Adrenal gland (tissue), 12 donors: ENCODE measurements around the gene PIP4K2B. TPM values are rescaled to one million over a fixed set of nuclear protein-coding genes. Genes with fewer than 3 reads are reported as not detected.
A peak's percentile ranks its signal among the peaks of the same experiment; 100 is the strongest.
"Not testable (repeated sequence)": the region's sequence is repeated elsewhere in the genome, so short reads cannot be mapped to it uniquely, and the experiment has no call there.

Experiments
- DNase-seq, 7 donors: peaks; one replicate each; pipeline ENCODE4 v3.0.0-alpha.2; 2019 to 2020
- H3K27ac ChIP-seq, 5 donors: fragments of 200-600 bp; sonication (generic) in 4 of 5; 1 replicate in 3 of 5; 2 replicates in 2 of 5; pipeline versions ENCODE4 v1.5.1 to v1.8.0; 2016 to 2020; ENCODE audit warnings: mild to moderate bottlenecking in 1 of 5
- H3K27me3 ChIP-seq: fragments of 200-600 bp; 2 replicates; pipeline ENCODE4 v1.8.0; 2021
- H3K36me3 ChIP-seq, 2 donors: fragments of 200-600 bp; replicated peaks in 1 of 2; 1 replicate in 1 of 2; 2 replicates in 1 of 2; pipeline versions ENCODE4 v1.5.1 to v1.8.0; 2018 to 2022
- H3K4me1 ChIP-seq, 2 donors: fragments of 200-600 bp; replicated peaks in 1 of 2; 1 replicate in 1 of 2; 2 replicates in 1 of 2; pipeline versions ENCODE4 v1.5.1 to v1.8.0; 2018 to 2021
- H3K4me3 ChIP-seq, 4 donors: fragments of 200-600 bp; sonication (generic) in 3 of 4; one replicate each; pipeline ENCODE4 v1.5.1; 2016 to 2018
- H3K9me3 ChIP-seq, 3 donors: fragments of 200-600 bp; sonication (generic) in 1 of 3; replicated peaks in 1 of 3; 1 replicate in 2 of 3; 2 replicates in 1 of 3; pipeline versions ENCODE4 v1.5.1 to v1.8.0; 2016 to 2021
- CTCF ChIP-seq, 6 experiments: fragments of 450-650 bp in 4 of 6; fragments of 200-600 bp in 2 of 6; sonication (generic) in 1 of 6; IDR thresholded peaks; 1 replicate in 5 of 6; 2 replicates in 1 of 6; pipeline versions ENCODE4 v1.5.1 to v1.8.0; 2016 to 2021; ENCODE audit warnings: antibody characterized with exemption in 6 of 6, mild to moderate bottlenecking in 2 of 6, moderate library complexity in 1 of 6
- POLR2A ChIP-seq, 2 donors: fragments of 450-650 bp; IDR thresholded peaks; one replicate each; pipeline ENCODE4 v1.6.1; 2017; ENCODE audit warnings: antibody characterized with exemption in 2 of 2, mild to moderate bottlenecking in 2 of 2, moderate library complexity in 1 of 2
- WGBS, 4 donors: extraction: QIAGEN DNeasy Blood & Tissue Kit in 2 of 4; methylation state at CpG; one replicate each; pipeline versions ENCODE4 v1.1.5 to v1.1.7; 2013 to 2017; 5-methylcytosine and 5-hydroxymethylcytosine counted together
- intact Hi-C, 2 donors: fragments of 100-400 bp; cut with DNase I; formaldehyde crosslinking; loops; one replicate each; pipeline versions ENCODE4 v1.14.1 to v1.15.0; 2022 to 2023
- polyA plus RNA-seq, 3 donors: library from polyadenylated mRNA; stranded (reverse); fragments of 200-250 nt in 2 of 3; fragments of 350-450 nt in 1 of 3; fragmentation: Illumina TruSeq in 1 of 3; extraction: RNeasy Lipid Tissue Mini Kit (QIAGEN cat#74804) in 1 of 3; gene quantifications; one replicate each; pipeline ENCODE4 v1.2.3, GENCODE V29; 2013 to 2014
- total RNA-seq, 9 donors: library from RNA; depleted of rRNA in 4 of 9; stranded (reverse); fragments of >200 nt in 4 of 9; fragments of 120-200 nt in 1 of 9; fragmentation: NEBNext Ultra II Directional in 1 of 9; extraction: Animal tissue kit (Norgen Biotek cat#: 25700) in 1 of 9; gene quantifications; one replicate each; pipeline versions ENCODE4 v1.1.0 to v1.2.4, GENCODE V29; 2013 to 2023
- donor health status: healthy with polysubstance abuse.
- donor health status: Bipolar disorder and iron deficiency.
- donor health status: DM: yes; HTN: yes; CAD: no.
- donor health status: DM: no; HTN: no; CAD: no.
- donor health status: DM: no; HTN: no; CAD: no.
- donor health status: DM: yes; HTN: yes; CAD: no.

PIP4K2B gene
- total and polyA plus RNA-seq, 12 donors: 30.0 to 92.4 (median 55.3) TPM

GRCh38 chr17:38796451-38797157 lies 2.8 kb downstream of the PIP4K2B start:
- Histone ChIP-seq H3K27me3 (no peaks in the 10 kb centered on the region), H3K4me3 (no peak overlapping the region), H3K36me3 (peaks cover 0 to 7% of the 10 kb centered on the region in 2 donors), H3K27ac (no peak overlapping the region), H3K4me1 (peaks cover 15 to 42% of the 10 kb centered on the region in 2 donors), H3K9me3 (no peaks in the 10 kb centered on the region)
- WGBS, 4 donors: 62 to 77% (median 70%) methylated on average over 5 of the region's 5 CpGs
- intact Hi-C loops: no loop called here
- TF ChIP-seq POLR2A (IDR thresholded peaks at IDR 0.05) (no peak), CTCF (IDR thresholded peaks at IDR 0.05) (no peak)
- DNase-seq: no peak

GRCh38 chr17:38794221-38794620 lies 5.1 kb downstream of the PIP4K2B start:
- no peak overlapping the region for H3K4me3 ChIP-seq
- intact Hi-C loops: no loop called here
- no peak for DNase-seq
- peaks cover 22 to 53% of the 10 kb centered on the region in 2 donors for H3K4me1 ChIP-seq
- no peak overlapping the region for H3K27ac ChIP-seq
- no peaks in the 10 kb centered on the region for H3K27me3 ChIP-seq
- 91 to 94% (median 92%) methylated on average over 5 of the region's 5 CpGs for WGBS, 4 donors
- H3K9me3 ChIP-seq: no peaks in the 10 kb centered on the region
- H3K36me3 ChIP-seq: no peaks in the 10 kb centered on the region
- TF ChIP-seq POLR2A (IDR thresholded peaks at IDR 0.05) (no peak), CTCF (IDR thresholded peaks at IDR 0.05) (no peak)

GRCh38 chr17:38791162-38791561 lies 8.2 kb downstream of the PIP4K2B start:
- TF ChIP-seq CTCF (IDR thresholded peaks at IDR 0.05): no peak
- TF ChIP-seq POLR2A (IDR thresholded peaks at IDR 0.05): no peak
- Histone ChIP-seq H3K27ac (no peak overlapping the region), H3K36me3 (peaks cover 0 to 5% of the 10 kb centered on the region in 2 donors), H3K27me3 (no peaks in the 10 kb centered on the region), H3K9me3 (no peaks in the 10 kb centered on the region), H3K4me1 (peaks cover 7 to 35% of the 10 kb centered on the region in 2 donors), H3K4me3 (no peak overlapping the region)
- WGBS, 4 donors: 67 to 83% (median 79%) methylated on average over 5 of the region's 5 CpGs
- intact Hi-C loops: no loop called here
- no peak for DNase-seq

- intact Hi-C loops, H3K9me3 ChIP-seq, H3K27me3 ChIP-seq, H3K4me3 ChIP-seq: not testable (repeated sequence)
- H3K4me1 ChIP-seq: peaks cover 7 to 38% of the 10 kb centered on the region in 2 donors
- 57 to 76% (median 66%) methylated on average over 13 of the region's 13 CpGs for WGBS, 4 donors
- H3K27ac ChIP-seq: peak overlapping the region in 1 of 5 donors; percentile 26
- peak in 1 of 7 donors; percentile 25 for DNase-seq
- peaks cover 0 to 15% of the 10 kb centered on the region in 2 donors for H3K36me3 ChIP-seq
Measured at GRCh38 chr17:38790148-38790707, 9.1 kb downstream of the PIP4K2B start.
